Naive thymus-derived CD8-positive, alpha-beta T cell (primary cell): ENCODE measurements around the gene C1orf159. TPM values are rescaled to one million over a fixed set of nuclear protein-coding genes. Genes with fewer than 3 reads are reported as not detected.

Source experiments
- ATAC-seq, 2 donors: fragments of 150-1000 bp; cut with Tn5 transposase in 1 of 2; sonication (Bioruptor Pico), chemical (Tn5 transposase) in 1 of 2; 1 replicate in 1 of 2; 2 replicates in 1 of 2; pipeline ENCODE4 v1.10.0; 2021; ENCODE audit warnings: mild to moderate bottlenecking in 2 of 2, moderate library complexity in 2 of 2
- POLR2A ChIA-PET: fragments of 350-600 bp; sonication (Branson Sonifier 250); formaldehyde crosslinking; loops from one replicate; lab custom pipeline; 2021; ENCODE audit warnings: antibody characterized with exemption; lab: Charles Lee
- DNase-seq, 10 donors: peaks; one replicate each; pipeline versions ENCODE4 v3.0.0 to v3.0.0-alpha.2; 2020 to 2022
- H3K27ac Mint-ChIP-seq, 10 donors: one replicate each; pipeline ENCODE4 v1.8.0; 2020 to 2022; ENCODE audit warnings: mild to moderate bottlenecking in 10 of 10, mixed read lengths in 10 of 10, moderate library complexity in 4 of 10, inconsistent platforms in 1 of 10
- H3K27me3 Mint-ChIP-seq, 5 donors: one replicate each; pipeline ENCODE4 v1.8.0; 2021 to 2022; ENCODE audit warnings: mixed read lengths in 5 of 5
- H3K36me3 Mint-ChIP-seq, 3 donors: one replicate each; pipeline ENCODE4 v1.8.0; 2020 to 2022; ENCODE audit warnings: mixed read lengths in 3 of 3, mild to moderate bottlenecking in 2 of 3, inconsistent platforms in 1 of 3
- H3K4me1 Mint-ChIP-seq, 4 donors: one replicate each; pipeline ENCODE4 v1.8.0; 2021 to 2022; ENCODE audit warnings: mixed read lengths in 4 of 4
- H3K4me3 Mint-ChIP-seq, 10 donors: one replicate each; pipeline ENCODE4 v1.8.0; 2020 to 2022; ENCODE audit warnings: mild to moderate bottlenecking in 10 of 10, mixed read lengths in 10 of 10, moderate library complexity in 6 of 10, inconsistent platforms in 1 of 10
- H3K9me3 Mint-ChIP-seq, 9 donors: one replicate each; pipeline ENCODE4 v1.8.0; 2020 to 2022; ENCODE audit warnings: mixed read lengths in 9 of 9, mild to moderate bottlenecking in 3 of 9, inconsistent platforms in 1 of 9, moderate library complexity in 1 of 9
- polyA plus RNA-seq, 3 donors: library from polyadenylated mRNA; unstranded; fragments of 300-500 nt; fragmentation: Illumina TruSeq; gene quantifications; one replicate each; pipeline ENCODE4 v1.2.3, GENCODE V29; 2021
- total RNA-seq, 8 experiments: library from RNA in 2 of 8; stranded (reverse) in 2 of 8; gene quantifications; one replicate each; pipeline ENCODE4 v1.2.3 and lab custom pipeline; 2021 to 2026

The C1orf159 gene
- 10 to 100 TPM; 24.9 to 26.5 TPM for total RNA-seq
- polyA plus RNA-seq = 10 to 100 TPM in 1 of 3 donors, 1 to 10 TPM in 2; 3.2 to 10.7 (median 6.2) TPM
- total RNA-seq (lab: John Stamatoyannopoulos, UW) = 21.5 to 72.1 (median 38.5) reads per million in 6 experiments

- ATAC-seq (peak; percentile 93), DNase-seq (peak; percentile 96 to 99 (median 98))
- POLR2A ChIA-PET = interaction anchor here (0.6 to 1.8 kb wide), 10 partner anchors 9 to 259 kb away, joined by 3 to 6 read pairs (median 3); partner anchors contain the start of genes AURKAIP1 and ISG15
Measured at GRCh38 chr1:1115786-1116700, at the start of gene C1orf159. C1orf159 (minus strand) TSS chr1:1116089; CDS start chr1:1091543, 24,546 bp downstream.

GRCh38 chr1:1165485-1165884, 49.6 kb upstream of the C1orf159 start:
- H3K4me1 Mint-ChIP-seq = peaks cover 5 to 12% (median 7%) of the 10 kb centered on the region in 4 donors
- ATAC-seq (no peak), DNase-seq (no peak)
- peaks cover 0 to 4% (median 0%) of the 10 kb centered on the region in 5 donors for H3K27me3 Mint-ChIP-seq
- H3K4me3 Mint-ChIP-seq = peak overlapping the region in 2 of 10 donors; percentile 12 to 54
- H3K36me3 Mint-ChIP-seq = no peaks in the 10 kb centered on the region
- H3K27ac Mint-ChIP-seq = peak overlapping the region in 3 of 10 donors; percentile 56 to 84 (median 66)
- POLR2A ChIA-PET = interaction anchor here (0.9 kb wide), 1 partner anchor 8 kb away, joined by 3 read pairs; the partner anchor contains the start of gene TTLL10
- H3K9me3 Mint-ChIP-seq = no peaks in the 10 kb centered on the region

More at GRCh38 chr1:1115786-1116700, at the start of gene C1orf159:
- H3K4me3 Mint-ChIP-seq = peak within 1 kb of the TSS; percentile 83 to 95 (median 89)
- peaks cover 0 to 16% (median 0%) of the 10 kb centered on the region in 9 donors for H3K9me3 Mint-ChIP-seq
- H3K36me3 Mint-ChIP-seq = peaks cover 4 to 19% (median 13%) of the 10 kb centered on the region in 3 donors
- peak within 1 kb of the TSS in 9 of 10 donors; percentile 51 to 94 (median 81) for H3K27ac Mint-ChIP-seq
- peaks cover 0 to 3% (median 0%) of the 10 kb centered on the region in 5 donors for H3K27me3 Mint-ChIP-seq
- peaks cover 6 to 20% (median 13%) of the 10 kb centered on the region in 4 donors for H3K4me1 Mint-ChIP-seq

- no peaks in the 10 kb centered on the region for H3K9me3 Mint-ChIP-seq
- peaks cover 2 to 8% (median 3%) of the 10 kb centered on the region in 4 donors for H3K4me1 Mint-ChIP-seq
- DNase-seq (peak in 1 of 10 donors; percentile 53), ATAC-seq (no peak)
- POLR2A ChIA-PET = interaction anchor here (0.9 kb wide), 1 partner anchor 9 kb away, joined by 3 read pairs; the partner anchor contains the start of gene TTLL10
- H3K4me3 Mint-ChIP-seq = no peak overlapping the region
- H3K27me3 Mint-ChIP-seq = no peaks in the 10 kb centered on the region
- peak overlapping the region in 1 of 10 donors; percentile 18 for H3K27ac Mint-ChIP-seq
- H3K36me3 Mint-ChIP-seq = no peaks in the 10 kb centered on the region
Measured at GRCh38 chr1:1164701-1165451, 49.0 kb upstream of the C1orf159 start.

- Mint-ChIP-seq H3K4me3 (no peak overlapping the region), H3K4me1 (peaks cover 0 to 5% (median 2%) of the 10 kb centered on the region in 4 donors), H3K27ac (peak overlapping the region in 1 of 10 donors; percentile 53), H3K36me3 (no peaks in the 10 kb centered on the region), H3K27me3 (no peaks in the 10 kb centered on the region), H3K9me3 (no peaks in the 10 kb centered on the region)
- POLR2A ChIA-PET = no interaction called here
- ATAC-seq (no peak), DNase-seq (no peak)
Measured at GRCh38 chr1:1164361-1164700, 48.4 kb upstream of the C1orf159 start.

GRCh38 chr1:1163538-1164070, 47.7 kb upstream of the C1orf159 start:
- DNase-seq = no peak
- Mint-ChIP-seq H3K27me3 (no peaks in the 10 kb centered on the region), H3K9me3 (no peaks in the 10 kb centered on the region), H3K27ac (peak overlapping the region in 1 of 10 donors; percentile 22), H3K4me3 (no peak overlapping the region), H3K36me3 (no peaks in the 10 kb centered on the region), H3K4me1 (peaks cover 0 to 5% (median 3%) of the 10 kb centered on the region in 4 donors)
- ATAC-seq = no peak
- POLR2A ChIA-PET = no interaction called here

GRCh38 chr1:1162597-1163537, 47.0 kb upstream of the C1orf159 start:
- Mint-ChIP-seq H3K27me3 (no peaks in the 10 kb centered on the region), H3K4me1 (peaks cover 0 to 5% (median 3%) of the 10 kb centered on the region in 4 donors), H3K9me3 (no peaks in the 10 kb centered on the region), H3K36me3 (no peaks in the 10 kb centered on the region), H3K4me3 (no peak overlapping the region), H3K27ac (no peak overlapping the region)
- DNase-seq = no peak
- no peak for ATAC-seq
- POLR2A ChIA-PET = no interaction called here

- H3K27ac Mint-ChIP-seq = no peak overlapping the region
- peaks cover 2 to 5% (median 3%) of the 10 kb centered on the region in 4 donors for H3K4me1 Mint-ChIP-seq
- DNase-seq (no peak), ATAC-seq (no peak)
- H3K27me3 Mint-ChIP-seq = no peaks in the 10 kb centered on the region
- POLR2A ChIA-PET = interaction anchor here (0.8 kb wide), 1 partner anchor 208 kb away, joined by 3 read pairs; no protein-coding TSS in a partner anchor
- no peak overlapping the region for H3K4me3 Mint-ChIP-seq
- no peaks in the 10 kb centered on the region for H3K9me3 Mint-ChIP-seq
- H3K36me3 Mint-ChIP-seq = no peaks in the 10 kb centered on the region
Measured at GRCh38 chr1:1161683-1162079, 45.8 kb upstream of the C1orf159 start.

- Mint-ChIP-seq H3K4me1 (peaks cover 2 to 5% (median 3%) of the 10 kb centered on the region in 4 donors), H3K27ac (no peak overlapping the region), H3K27me3 (no peaks in the 10 kb centered on the region), H3K4me3 (no peak overlapping the region), H3K9me3 (peaks cover 0 to 2% (median 0%) of the 10 kb centered on the region in 9 donors), H3K36me3 (no peaks in the 10 kb centered on the region)
- POLR2A ChIA-PET = no interaction called here
- ATAC-seq (no peak), DNase-seq (no peak)
Measured at GRCh38 chr1:1161078-1161682, 45.3 kb upstream of the C1orf159 start.

GRCh38 chr1:1160281-1160930, 44.5 kb upstream of the C1orf159 start:
- H3K4me1 Mint-ChIP-seq = peaks cover 0 to 2% (median under 1%) of the 10 kb centered on the region in 4 donors
- DNase-seq (no peak), ATAC-seq (no peak)
- POLR2A ChIA-PET = interaction anchor here (0.6 kb wide), 1 partner anchor 119 kb away, joined by 4 read pairs; no protein-coding TSS in a partner anchor
- no peak overlapping the region for H3K4me3 Mint-ChIP-seq
- peaks cover 0 to 2% (median 0%) of the 10 kb centered on the region in 9 donors for H3K9me3 Mint-ChIP-seq
- no peaks in the 10 kb centered on the region for H3K36me3 Mint-ChIP-seq
- no peak overlapping the region for H3K27ac Mint-ChIP-seq
- no peaks in the 10 kb centered on the region for H3K27me3 Mint-ChIP-seq

- POLR2A ChIA-PET = interaction anchor here (0.7 to 2.1 kb wide), 11 partner anchors 9 to 218 kb away, joined by 3 to 11 read pairs (median 5); partner anchors contain the start of gene B3GALT6
- H3K36me3 Mint-ChIP-seq = no peaks in the 10 kb centered on the region
- H3K9me3 Mint-ChIP-seq = peaks cover 0 to 13% (median 0%) of the 10 kb centered on the region in 9 donors
- peak overlapping the region in 4 of 10 donors; percentile 57 to 71 (median 64) for H3K27ac Mint-ChIP-seq
- DNase-seq (peak in 6 of 10 donors; percentile 31 to 49 (median 42)), ATAC-seq (peak; percentile 77 to 85)
- peaks cover 0 to 4% (median 3%) of the 10 kb centered on the region in 4 donors for H3K4me1 Mint-ChIP-seq
- peak overlapping the region in 7 of 10 donors; percentile 33 to 83 (median 72) for H3K4me3 Mint-ChIP-seq
- no peaks in the 10 kb centered on the region for H3K27me3 Mint-ChIP-seq
Measured at GRCh38 chr1:1157914-1158710, 42.2 kb upstream of the C1orf159 start.
